Stimulated activated naive CD4-positive, alpha-beta T cell treated with Interleukin-2 at 50 U/mL for 16 hours (primary cell): ENCODE results near the gene RPL38.

Experiments used
- DNase-seq: peaks from one replicate; lab custom pipeline; 2025; lab: John Stamatoyannopoulos, UW

The RPL38 gene

GRCh38 chr17:74250324-74250995, 47.0 kb downstream of the RPL38 start:
- no peak for DNase-seq

- no peak for DNase-seq
Observed at GRCh38 chr17:74251051-74251450, 47.6 kb downstream of the RPL38 start.

DNA sequence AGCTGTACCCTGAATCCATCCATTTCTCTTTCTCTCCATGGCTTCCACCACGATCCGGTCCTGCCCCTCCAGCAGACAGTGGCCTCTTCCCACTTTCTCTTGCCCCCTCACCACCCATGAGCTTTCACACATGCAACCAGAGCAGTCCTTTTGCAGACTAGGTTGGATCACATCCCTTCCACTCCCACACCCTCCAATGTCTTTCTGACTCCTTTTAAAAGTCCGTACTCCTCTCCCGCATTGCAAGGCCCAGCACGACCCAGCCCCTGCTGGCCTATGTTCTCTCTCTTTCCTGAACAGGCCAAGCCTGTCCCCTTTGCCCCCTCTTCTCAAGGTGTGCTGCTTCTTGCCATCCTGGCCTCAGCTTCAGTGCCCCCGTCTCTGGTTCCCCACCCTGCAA, 48.1 kb downstream of the RPL38 start:
- DNase-seq: no peak

DNA sequence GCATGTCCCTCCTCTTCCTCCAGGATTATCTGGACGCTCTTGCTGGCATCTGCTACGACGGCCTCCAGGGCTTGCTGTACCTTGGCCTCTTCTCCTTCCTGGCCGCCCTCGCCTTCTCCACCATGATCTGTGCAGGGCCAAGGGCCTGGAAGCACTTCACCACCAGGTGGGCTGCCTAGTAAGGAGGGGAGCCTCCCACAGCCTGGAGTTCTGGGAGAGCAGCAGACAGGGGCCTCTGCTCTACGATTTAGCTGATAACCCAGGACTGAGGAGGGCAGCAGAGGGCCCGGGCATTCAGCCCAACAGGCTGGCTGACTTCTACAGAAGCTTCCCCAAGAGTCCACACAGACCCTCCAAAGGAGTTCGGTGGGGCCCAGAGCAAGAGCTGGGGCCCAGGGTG, 48.7 kb downstream of the RPL38 start:
- no peak for DNase-seq

DNA sequence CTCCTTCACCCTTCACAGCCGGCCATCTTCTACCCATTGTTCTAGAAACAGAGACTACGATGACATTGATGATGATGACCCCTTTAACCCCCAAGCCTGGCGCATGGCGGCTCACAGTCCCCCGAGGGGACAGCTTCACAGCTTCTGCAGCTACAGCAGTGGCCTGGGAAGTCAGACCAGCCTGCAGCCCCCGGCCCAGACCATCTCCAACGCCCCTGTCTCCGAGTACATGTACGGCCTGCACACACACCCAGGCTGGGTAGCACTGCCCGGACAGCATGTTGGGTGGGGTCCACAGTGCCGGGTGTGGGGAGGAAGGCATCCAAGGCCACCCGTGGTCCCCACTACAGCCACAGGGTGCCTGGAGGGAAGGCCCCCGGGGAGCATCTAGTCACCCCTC, 49.6 kb downstream of the RPL38 start:
- no peak for DNase-seq

GRCh38 chr17:74257311-74257710, 53.8 kb downstream of the RPL38 start:
- DNase-seq: no peak

GRCh38 chr17:74259667-74260524, 56.4 kb downstream of the RPL38 start:
- DNase-seq: no peak
